HL-60 (cell line): Measurements from ENCODE around the gene SLC7A10.

Experiments
- DNase-seq, 2 experiments: peaks; one replicate each; pipeline ENCODE4 v3.0.0-alpha.2; 2010 to 2020; ENCODE audit warnings: low read depth in 1 of 2, low spot score in 1 of 2
- H3K27ac ChIP-seq: fragments of 250-450 bp; sonication (Bioruptor Pico); replicated peaks from 2 replicates; pipeline ENCODE4 v1.5.1; 2020; ENCODE audit warnings: mild to moderate bottlenecking, moderate library complexity
- H3K27me3 ChIP-seq: fragments of 250-450 bp; sonication (Bioruptor Pico); 2 replicates; pipeline ENCODE4 v1.5.1; 2021; ENCODE audit warnings: mild to moderate bottlenecking, moderate library complexity; ENCODE audit not compliant: insufficient read depth, poor library complexity, severe bottlenecking
- H3K4me3 ChIP-seq: replicated peaks from 2 replicates; pipeline ENCODE4 v1.5.1; 2011; ENCODE audit warnings: mild to moderate bottlenecking, control low read depth, low read length; ENCODE audit not compliant: insufficient read depth
- GABPA ChIP-seq: IDR thresholded peaks from 2 replicates; pipeline ENCODE4 v1.6.1; 2012; ENCODE audit warnings: low read depth
- POLR2AphosphoS5 ChIP-seq: IDR thresholded peaks from 2 replicates; pipeline ENCODE4 v1.6.1; 2012; ENCODE audit warnings: low read depth
- SPI1 ChIP-seq: IDR thresholded peaks from 2 replicates; pipeline ENCODE4 v1.6.1; 2012; ENCODE audit warnings: low read depth, mild to moderate bottlenecking, borderline replicate concordance
- TF ChIP-seq, protein P1 (sequence below): IDR thresholded peaks from 2 replicates; pipeline ENCODE4 v1.6.1; 2012; ENCODE audit warnings: low read depth; ENCODE audit not compliant: insufficient replicate concordance
- TF ChIP-seq, protein P2 (sequence below): IDR thresholded peaks from one replicate; pipeline ENCODE4 v1.5.1; 2011; ENCODE audit warnings: low read length, control low read depth, inconsistent platforms; ENCODE audit not compliant: insufficient read depth

The SLC7A10 gene

GRCh38 chr19:33207903-33208302 lies 17.7 kb downstream of the SLC7A10 start:
- TF ChIP-seq POLR2AphosphoS5 (peak; percentile 61; the same call in 1 of the 2 replicates), SPI1 (no peak)
- no peak for DNase-seq
- Histone ChIP-seq H3K27me3 (no peaks in the 10 kb centered on the region), H3K4me3 (no peak overlapping the region), H3K27ac (no peak overlapping the region)

- no peaks in the 10 kb centered on the region for H3K27me3 ChIP-seq
- H3K27ac ChIP-seq = no peak overlapping the region
- no peak for TF ChIP-seq GABPA
- TF ChIP-seq, protein P1, sequence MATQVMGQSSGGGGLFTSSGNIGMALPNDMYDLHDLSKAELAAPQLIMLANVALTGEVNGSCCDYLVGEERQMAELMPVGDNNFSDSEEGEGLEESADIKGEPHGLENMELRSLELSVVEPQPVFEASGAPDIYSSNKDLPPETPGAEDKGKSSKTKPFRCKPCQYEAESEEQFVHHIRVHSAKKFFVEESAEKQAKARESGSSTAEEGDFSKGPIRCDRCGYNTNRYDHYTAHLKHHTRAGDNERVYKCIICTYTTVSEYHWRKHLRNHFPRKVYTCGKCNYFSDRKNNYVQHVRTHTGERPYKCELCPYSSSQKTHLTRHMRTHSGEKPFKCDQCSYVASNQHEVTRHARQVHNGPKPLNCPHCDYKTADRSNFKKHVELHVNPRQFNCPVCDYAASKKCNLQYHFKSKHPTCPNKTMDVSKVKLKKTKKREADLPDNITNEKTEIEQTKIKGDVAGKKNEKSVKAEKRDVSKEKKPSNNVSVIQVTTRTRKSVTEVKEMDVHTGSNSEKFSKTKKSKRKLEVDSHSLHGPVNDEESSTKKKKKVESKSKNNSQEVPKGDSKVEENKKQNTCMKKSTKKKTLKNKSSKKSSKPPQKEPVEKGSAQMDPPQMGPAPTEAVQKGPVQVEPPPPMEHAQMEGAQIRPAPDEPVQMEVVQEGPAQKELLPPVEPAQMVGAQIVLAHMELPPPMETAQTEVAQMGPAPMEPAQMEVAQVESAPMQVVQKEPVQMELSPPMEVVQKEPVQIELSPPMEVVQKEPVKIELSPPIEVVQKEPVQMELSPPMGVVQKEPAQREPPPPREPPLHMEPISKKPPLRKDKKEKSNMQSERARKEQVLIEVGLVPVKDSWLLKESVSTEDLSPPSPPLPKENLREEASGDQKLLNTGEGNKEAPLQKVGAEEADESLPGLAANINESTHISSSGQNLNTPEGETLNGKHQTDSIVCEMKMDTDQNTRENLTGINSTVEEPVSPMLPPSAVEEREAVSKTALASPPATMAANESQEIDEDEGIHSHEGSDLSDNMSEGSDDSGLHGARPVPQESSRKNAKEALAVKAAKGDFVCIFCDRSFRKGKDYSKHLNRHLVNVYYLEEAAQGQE = no peak
- TF ChIP-seq SPI1 = no peak
- TF ChIP-seq, protein P2, sequence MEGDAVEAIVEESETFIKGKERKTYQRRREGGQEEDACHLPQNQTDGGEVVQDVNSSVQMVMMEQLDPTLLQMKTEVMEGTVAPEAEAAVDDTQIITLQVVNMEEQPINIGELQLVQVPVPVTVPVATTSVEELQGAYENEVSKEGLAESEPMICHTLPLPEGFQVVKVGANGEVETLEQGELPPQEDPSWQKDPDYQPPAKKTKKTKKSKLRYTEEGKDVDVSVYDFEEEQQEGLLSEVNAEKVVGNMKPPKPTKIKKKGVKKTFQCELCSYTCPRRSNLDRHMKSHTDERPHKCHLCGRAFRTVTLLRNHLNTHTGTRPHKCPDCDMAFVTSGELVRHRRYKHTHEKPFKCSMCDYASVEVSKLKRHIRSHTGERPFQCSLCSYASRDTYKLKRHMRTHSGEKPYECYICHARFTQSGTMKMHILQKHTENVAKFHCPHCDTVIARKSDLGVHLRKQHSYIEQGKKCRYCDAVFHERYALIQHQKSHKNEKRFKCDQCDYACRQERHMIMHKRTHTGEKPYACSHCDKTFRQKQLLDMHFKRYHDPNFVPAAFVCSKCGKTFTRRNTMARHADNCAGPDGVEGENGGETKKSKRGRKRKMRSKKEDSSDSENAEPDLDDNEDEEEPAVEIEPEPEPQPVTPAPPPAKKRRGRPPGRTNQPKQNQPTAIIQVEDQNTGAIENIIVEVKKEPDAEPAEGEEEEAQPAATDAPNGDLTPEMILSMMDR = no peak
- no peak for TF ChIP-seq POLR2AphosphoS5
- no peak for DNase-seq
- H3K4me3 ChIP-seq = no peak overlapping the region
Measured at GRCh38 chr19:33207040-33207620, 18.5 kb downstream of the SLC7A10 start.

DNA sequence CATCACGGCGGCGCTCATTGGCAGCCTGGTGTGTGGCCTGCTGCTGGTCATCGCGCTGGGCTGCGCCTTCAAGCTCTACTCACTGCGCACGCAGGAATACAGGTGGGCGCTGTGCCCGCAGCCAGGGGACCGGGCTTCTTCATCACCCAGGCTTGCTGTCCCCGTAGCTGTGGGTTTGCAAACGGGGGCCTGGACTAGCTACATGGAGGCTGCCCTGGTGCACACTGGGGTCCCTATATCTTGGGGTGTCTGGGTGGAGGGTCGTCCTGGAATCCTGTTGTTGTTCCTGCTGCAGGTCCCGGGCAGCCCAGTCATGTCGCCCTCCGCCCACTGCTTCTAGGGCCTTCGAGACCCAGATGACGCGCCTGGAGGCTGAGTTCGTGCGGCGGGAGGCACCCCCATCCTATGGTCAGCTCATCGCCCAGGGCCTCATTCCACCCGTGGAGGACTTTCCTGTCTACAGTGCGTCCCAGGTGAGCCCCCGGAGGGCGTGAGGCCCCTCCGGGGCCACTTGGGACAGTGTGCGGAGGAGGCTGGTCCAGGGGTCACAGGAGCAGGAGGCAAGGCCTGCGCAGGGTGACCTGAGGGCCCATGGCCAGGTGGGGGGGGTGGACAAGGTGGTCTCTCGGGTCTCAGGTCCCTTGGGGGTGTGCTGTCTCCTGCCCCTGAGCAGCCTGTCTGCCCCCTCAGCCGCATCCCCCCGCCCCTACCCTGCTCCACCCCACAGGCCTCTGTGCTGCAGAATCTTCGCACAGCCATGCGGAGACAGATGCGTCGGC lies 19.2 kb downstream of the SLC7A10 start:
- no peak for DNase-seq

DNA sequence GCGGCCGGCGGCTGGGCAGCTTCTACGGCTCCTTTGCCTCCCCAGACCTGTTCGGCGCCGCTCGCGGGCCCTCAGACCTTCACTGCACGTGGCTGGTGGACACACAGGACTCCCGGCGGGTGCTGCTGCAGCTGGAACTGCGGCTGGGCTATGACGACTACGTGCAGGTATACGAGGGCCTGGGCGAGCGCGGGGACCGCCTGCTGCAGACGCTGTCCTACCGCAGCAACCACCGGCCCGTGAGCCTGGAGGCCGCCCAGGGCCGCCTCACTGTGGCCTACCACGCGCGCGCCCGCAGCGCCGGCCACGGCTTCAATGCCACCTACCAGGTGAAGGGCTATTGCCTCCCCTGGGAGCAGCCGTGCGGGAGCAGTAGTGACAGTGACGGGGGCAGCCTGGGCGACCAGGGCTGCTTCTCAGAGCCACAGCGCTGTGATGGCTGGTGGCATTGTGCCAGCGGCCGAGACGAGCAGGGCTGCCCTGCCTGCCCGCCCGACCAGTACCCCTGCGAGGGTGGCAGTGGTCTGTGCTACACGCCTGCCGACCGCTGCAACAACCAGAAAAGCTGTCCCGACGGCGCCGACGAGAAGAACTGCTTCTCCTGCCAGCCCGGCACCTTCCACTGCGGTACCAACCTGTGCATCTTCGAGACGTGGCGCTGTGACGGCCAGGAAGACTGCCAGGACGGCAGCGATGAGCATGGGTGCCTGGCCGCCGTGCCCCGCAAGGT lies 20.0 kb downstream of the SLC7A10 start:
- DNase-seq = no peak
- Histone ChIP-seq H3K4me3 (no peak overlapping the region), H3K27ac (no peak overlapping the region), H3K27me3 (no peaks in the 10 kb centered on the region)
- no peak for TF ChIP-seq POLR2AphosphoS5
- TF ChIP-seq, protein P1 = no peak
- TF ChIP-seq, protein P2 = no peak
- no peak for TF ChIP-seq SPI1
- TF ChIP-seq GABPA = no peak

More for the DNA sequence above, 19.2 kb downstream of the SLC7A10 start:
- no peaks in the 10 kb centered on the region for H3K27me3 ChIP-seq
- H3K27ac ChIP-seq = no peak overlapping the region
- TF ChIP-seq SPI1 (no peak), GABPA (no peak), POLR2AphosphoS5 (no peak; the same call in 1 of the 2 replicates)
- H3K4me3 ChIP-seq = no peak overlapping the region
